H1 (cell line): Measurements from ENCODE around the gene SESN1. TPM values are rescaled to one million over a fixed set of nuclear protein-coding genes. Genes with fewer than 3 reads are reported as not detected.

ENCODE experiments used
- CTCF ChIA-PET: fragments of 300-600 bp; sonication (Branson Sonifier 250); formaldehyde crosslinking; loops from one replicate; lab custom pipeline; 2021; ENCODE audit not compliant: partially characterized antibody; lab: Charles Lee
- POLR2A ChIA-PET: fragments of 300-600 bp; sonication (Branson Sonifier 250); formaldehyde crosslinking; loops from one replicate; lab custom pipeline; 2021; ENCODE audit warnings: inconsistent platforms; ENCODE audit not compliant: partially characterized antibody; lab: Charles Lee
- DNase-seq, 2 experiments: peaks; one replicate each; pipeline versions ENCODE4 v3.0.0 to v3.0.0-alpha.2; 2010 to 2022; ENCODE audit warnings: low spot score in 2 of 2, low read depth in 1 of 2, mixed read lengths in 1 of 2
- FAIRE-seq: peaks from 2 replicates; lab custom pipeline; 2011; peaks lifted over from hg19 to GRCh38; lab: Jason Lieb, UNC
- H2AFZ ChIP-seq: 2 replicates; pipeline ENCODE4 v1.8.1; 2012; ENCODE audit warnings: low read length, inconsistent platforms
- H2AK5ac ChIP-seq: 2 replicates; pipeline ENCODE4 v1.6.1; 2013; ENCODE audit warnings: low read depth, low read length
- H2BK120ac ChIP-seq: replicated peaks from 2 replicates; pipeline ENCODE3; 2013; ENCODE audit warnings: low read depth, low read length, inconsistent platforms
- H2BK12ac ChIP-seq: 2 replicates; pipeline ENCODE4 v1.6.1; 2013; ENCODE audit warnings: low read depth, low read length
- H2BK15ac ChIP-seq: 2 replicates; pipeline ENCODE4 v1.6.1; 2013; ENCODE audit warnings: low read length
- H2BK20ac ChIP-seq: 2 replicates; pipeline ENCODE4 v1.6.1; 2013; ENCODE audit warnings: low read length
- H2BK5ac ChIP-seq: 2 replicates; pipeline ENCODE4 v1.6.1; 2013; ENCODE audit warnings: low read depth, low read length
- H3K14ac ChIP-seq: 2 replicates; pipeline ENCODE4 v1.6.1; 2013; ENCODE audit warnings: inconsistent platforms; ENCODE audit not compliant: insufficient read length
- H3K18ac ChIP-seq: 2 replicates; pipeline ENCODE4 v1.6.1; 2013; ENCODE audit warnings: low read length; ENCODE audit errors: extremely low read depth
- H3K23ac ChIP-seq: 2 replicates; pipeline ENCODE4 v1.6.1; 2013; ENCODE audit warnings: inconsistent platforms; ENCODE audit not compliant: insufficient read length
- H3K23me2 ChIP-seq: 2 replicates; pipeline ENCODE4 v1.6.1; 2013; ENCODE audit warnings: low read depth, low read length
- H3K27ac ChIP-seq: 2 replicates; pipeline ENCODE4 v1.6.1; 2011; ENCODE audit warnings: low read depth, low read length, inconsistent platforms
- H3K27me3 ChIP-seq, 4 experiments: replicated peaks in 1 of 4; 1 replicate in 1 of 4; 2 replicates in 3 of 4; pipeline versions ENCODE4 v1.6.1 to v1.8.1; 2011 to 2013; ENCODE audit warnings: low read length in 3 of 4, mild to moderate bottlenecking in 3 of 4, inconsistent platforms in 2 of 4, mixed read lengths in 2 of 4, moderate library complexity in 1 of 4; ENCODE audit not compliant: control insufficient read depth in 3 of 4, insufficient read depth in 3 of 4; ENCODE audit errors: extremely low read depth in 1 of 4
- H3K36me3 ChIP-seq, 4 experiments: 2 replicates each; pipeline versions ENCODE4 v1.6.1 to v1.8.1; 2011 to 2013; ENCODE audit warnings: mild to moderate bottlenecking in 4 of 4, low read length in 3 of 4, moderate library complexity in 2 of 4, control low read depth in 1 of 4, inconsistent platforms in 1 of 4; ENCODE audit not compliant: insufficient read depth in 4 of 4, control insufficient read depth in 2 of 4
- H3K4ac ChIP-seq: replicated peaks from 2 replicates; pipeline ENCODE3; 2013; ENCODE audit warnings: low read length, low read depth, mixed read lengths, inconsistent platforms; ENCODE audit not compliant: insufficient read length
- H3K4me1 ChIP-seq, 4 experiments: replicated peaks in 1 of 4; 1 replicate in 1 of 4; 2 replicates in 3 of 4; pipeline versions ENCODE4 v1.6.1 to v1.8.1; 2011 to 2013; ENCODE audit warnings: low read length in 3 of 4, inconsistent platforms in 2 of 4, mixed read lengths in 1 of 4; ENCODE audit not compliant: insufficient read depth in 4 of 4, control insufficient read depth in 3 of 4
- H3K4me2 ChIP-seq, 2 experiments: 2 replicates each; pipeline versions ENCODE4 v1.6.1 to v1.8.1; 2011 to 2013; ENCODE audit warnings: low read depth in 2 of 2, low read length in 2 of 2, control low read depth in 1 of 2, inconsistent platforms in 1 of 2, mild to moderate bottlenecking in 1 of 2; ENCODE audit not compliant: insufficient read depth in 1 of 2
- H3K4me3 ChIP-seq, 4 experiments: fragments of 200-600, 300-600 bp in 1 of 4; sonication (generic), shearing (Covaris generic), sonication (Bioruptor Twin) in 1 of 4; 2 replicates each; pipeline versions ENCODE4 v1.5.1 to v1.8.1; 2011 to 2016; ENCODE audit warnings: low read length in 4 of 4, low read depth in 3 of 4, control low read depth in 2 of 4, inconsistent platforms in 2 of 4, mild to moderate bottlenecking in 2 of 4, mixed read lengths in 1 of 4, moderate library complexity in 1 of 4; ENCODE audit not compliant: insufficient read depth in 2 of 4; ENCODE audit errors: extremely low read depth in 1 of 4
- H3K56ac ChIP-seq: replicated peaks from 2 replicates; pipeline ENCODE3; 2013; ENCODE audit warnings: low read depth, mild to moderate bottlenecking, mixed read lengths, low read length, inconsistent platforms; ENCODE audit not compliant: insufficient read length
- H3K79me1 ChIP-seq: 2 replicates; pipeline ENCODE4 v1.6.1; 2013; ENCODE audit warnings: low read depth, low read length, control low read depth
- H3K79me2 ChIP-seq, 2 experiments: 2 replicates each; pipeline versions ENCODE4 v1.6.1 to v1.8.1; 2012 to 2013; ENCODE audit warnings: low read length in 2 of 2, mild to moderate bottlenecking in 2 of 2, inconsistent platforms in 1 of 2; ENCODE audit not compliant: insufficient read depth in 2 of 2, control insufficient read depth in 1 of 2
- H3K9ac ChIP-seq, 4 experiments: replicated peaks in 1 of 4; 1 replicate in 1 of 4; 2 replicates in 3 of 4; pipeline versions ENCODE4 v1.6.1 to v1.8.1; 2011 to 2013; ENCODE audit warnings: low read depth in 3 of 4, low read length in 3 of 4, control low read depth in 2 of 4, mild to moderate bottlenecking in 2 of 4, moderate library complexity in 2 of 4, inconsistent platforms in 1 of 4; ENCODE audit errors: extremely low read depth in 1 of 4
- H3K9me3 ChIP-seq, 2 experiments: 2 replicates each; pipeline versions ENCODE4 v1.6.1 to v1.8.1; 2012 to 2013; ENCODE audit warnings: mild to moderate bottlenecking in 2 of 2, moderate library complexity in 2 of 2, control low read depth in 1 of 2, inconsistent platforms in 1 of 2, low read depth in 1 of 2, low read length in 1 of 2, mixed read lengths in 1 of 2; ENCODE audit not compliant: insufficient read depth in 2 of 2
- H4K20me1 ChIP-seq, 2 experiments: replicated peaks in 1 of 2; 2 replicates each; pipeline versions ENCODE3 to v1.8.1; 2011 to 2013; ENCODE audit warnings: inconsistent platforms in 2 of 2, low read length in 2 of 2, mild to moderate bottlenecking in 1 of 2; ENCODE audit not compliant: insufficient read depth in 2 of 2, control insufficient read depth in 1 of 2
- H4K5ac ChIP-seq: 2 replicates; pipeline ENCODE4 v1.6.1; 2013; ENCODE audit warnings: low read length, low read depth, mixed read lengths, inconsistent platforms; ENCODE audit not compliant: insufficient read length
- H4K8ac ChIP-seq: 2 replicates; pipeline ENCODE4 v1.8.0; 2013; ENCODE audit warnings: mild to moderate bottlenecking, moderate library complexity, low read length, inconsistent platforms; ENCODE audit not compliant: insufficient read depth; ENCODE audit errors: extremely low read depth
- H4K91ac ChIP-seq: replicated peaks from 2 replicates; pipeline ENCODE3; 2013; ENCODE audit warnings: low read length, mixed read lengths, inconsistent platforms; ENCODE audit not compliant: insufficient read length
- BACH1 ChIP-seq: IDR thresholded peaks from 2 replicates; pipeline ENCODE4 v1.6.1; 2012; ENCODE audit warnings: low read length, improper control_type of control experiment
- SIRT6 ChIP-seq: IDR thresholded peaks from one replicate; pipeline ENCODE4 v1.7.1; 2012; ENCODE audit warnings: low read length, inconsistent platforms
- WGBS, 2 experiments: shearing (Covaris generic) in 1 of 2; methylation state at CpG; one replicate each; pipeline versions ENCODE4 v1.1.6 to v1.1.7; 2013 to 2015; ENCODE audit warnings: low lambda C conversion rate in 2 of 2, mixed read lengths in 2 of 2, inconsistent platforms in 1 of 2, low coverage in 1 of 2, missing lambda C conversion rate in 1 of 2; ENCODE audit not compliant: insufficient replicate concordance in 2 of 2, insufficient coverage in 1 of 2, insufficient read length in 1 of 2; ENCODE audit errors: extremely low coverage in 1 of 2, missing lambda C conversion rate in 1 of 2; 5-methylcytosine and 5-hydroxymethylcytosine counted together
- polyA plus RNA-seq, 7 experiments: library from polyadenylated mRNA; depleted of rRNA in 3 of 7; stranded (reverse) in 5 of 7; unstranded in 2 of 7; fragments of >200 nt in 5 of 7; fragments of 200-250 nt in 2 of 7; gene quantifications; 1 replicate in 5 of 7; 2 replicates in 1 of 7; 4 replicates in 1 of 7; pipeline versions ENCODE4 v1.2.1 to v1.2.3, GENCODE V29; 2011 to 2013; ENCODE audit warnings: missing spikeins in 2 of 7, mixed read lengths in 2 of 7
- total RNA-seq: library from RNA; stranded (reverse); fragmentation: NEBNext Ultra II Directional; extraction: Animal tissue kit (Norgen Biotek cat#: 25700); gene quantifications from 2 replicates; pipeline ENCODE4 v1.2.1, GENCODE V29; 2021

SESN1 gene
- total and polyA plus RNA-seq, 2 of the 8 experiments (the other 6 are each of a cell fraction or from before 2014, with no cell fraction given) = 12.8 to 15.6 TPM

GRCh38 chr6:109014606-109015005, 80.0 kb downstream of the SESN1 start:
- no peak overlapping the region for H2BK12ac ChIP-seq
- no peak overlapping the region for H3K23ac ChIP-seq
- H3K36me3 ChIP-seq = no peaks in the 10 kb centered on the region
- no peaks in the 10 kb centered on the region for H4K20me1 ChIP-seq
- H2AFZ ChIP-seq = no peak overlapping the region
- no peak overlapping the region for H2BK120ac ChIP-seq
- H3K4me2 ChIP-seq = no peak overlapping the region
- H2BK20ac ChIP-seq = no peak overlapping the region
- TF ChIP-seq SIRT6 (no peak), BACH1 (no peak)
- POLR2A ChIA-PET = no interaction called here
- H3K27me3 ChIP-seq = peaks cover 0 to 1% (median 0%) of the 10 kb centered on the region in 4 experiments; a peak in 1 of 7 replicates
- 83% methylated on average over 2 of the region's 2 CpGs; no CpG with 5 or more reads in 1 of the 2 experiments for WGBS, 2 experiments
- H3K9me3 ChIP-seq = no peaks in the 10 kb centered on the region
- no peak overlapping the region for H3K14ac ChIP-seq
- H2BK5ac ChIP-seq = no peak overlapping the region
- no peak overlapping the region for H4K5ac ChIP-seq
- H3K4ac ChIP-seq = no peak overlapping the region
- no peak overlapping the region for H4K8ac ChIP-seq
- H3K56ac ChIP-seq = no peak overlapping the region
- no peak overlapping the region for H3K4me3 ChIP-seq
- peaks cover 3% of the 10 kb centered on the region for H3K23me2 ChIP-seq
- H3K9ac ChIP-seq = no peak overlapping the region
- CTCF ChIA-PET = interaction anchor here (1.0 kb wide), 1 partner anchor 11 kb away, joined by 4 read pairs; no protein-coding TSS in a partner anchor
- H3K79me2 ChIP-seq = no peaks in the 10 kb centered on the region
- DNase-seq (no peak), FAIRE-seq (no peak)
- no peak overlapping the region for H3K27ac ChIP-seq
- H3K4me1 ChIP-seq = no peaks in the 10 kb centered on the region
- H4K91ac ChIP-seq = no peak overlapping the region
- H3K18ac ChIP-seq = no peak overlapping the region
- no peak overlapping the region for H2AK5ac ChIP-seq
- H2BK15ac ChIP-seq = no peak overlapping the region
- no peaks in the 10 kb centered on the region for H3K79me1 ChIP-seq
